MCF 10A (cell line): ENCODE measurements around the gene TMEM94. TPM values are rescaled to one million over a fixed set of nuclear protein-coding genes. Genes with fewer than 3 reads are reported as not detected.

Experiments used
- BruUV-seq: library from RNA; stranded (reverse); fragments of 400-500 nt; replicated peaks from 2 replicates; lab custom pipeline; 2021; lab: Mats Ljungman, UMichigan
- CTCF ChIA-PET: fragments of 300-600 bp; sonication (Branson Sonifier 250); formaldehyde crosslinking; extraction: SDS; loops from one replicate; lab custom pipeline; 2021; ENCODE audit warnings: antibody characterized with exemption, inconsistent platforms; lab: Yijun Ruan, JAX
- POLR2A ChIA-PET: fragments of 300-600, 350-650 bp; sonication (Branson Sonifier 250); formaldehyde crosslinking; extraction: SDS; loops from one replicate; lab custom pipeline; 2020; ENCODE audit warnings: antibody characterized with exemption, inconsistent platforms; lab: Yijun Ruan, JAX
- DNase-seq: peaks from one replicate; pipeline ENCODE4 v3.0.0-alpha.2; 2018; ENCODE audit not compliant: unreplicated experiment
- H3K27ac Mint-ChIP-seq: one replicate; pipeline ENCODE4 v1.8.0; 2022; ENCODE audit warnings: mild to moderate bottlenecking, low read depth, mixed read lengths; ENCODE audit not compliant: unreplicated experiment
- H3K27me3 Mint-ChIP-seq: one replicate; pipeline ENCODE4 v1.8.0; 2022; ENCODE audit warnings: mixed read lengths; ENCODE audit not compliant: insufficient read depth, unreplicated experiment
- H3K36me3 Mint-ChIP-seq: one replicate; pipeline ENCODE4 v1.8.0; 2022; ENCODE audit warnings: mild to moderate bottlenecking, moderate library complexity, mixed read lengths; ENCODE audit not compliant: insufficient read depth, unreplicated experiment
- H3K4me1 Mint-ChIP-seq: one replicate; pipeline ENCODE4 v1.8.0; 2022; ENCODE audit warnings: mixed read lengths; ENCODE audit not compliant: insufficient read depth, unreplicated experiment
- H3K4me3 Mint-ChIP-seq: one replicate; pipeline ENCODE4 v1.8.0; 2022; ENCODE audit warnings: mild to moderate bottlenecking, moderate library complexity, mixed read lengths; ENCODE audit not compliant: unreplicated experiment
- H3K9me3 Mint-ChIP-seq: one replicate; pipeline ENCODE4 v1.8.0; 2022; ENCODE audit warnings: mixed read lengths; ENCODE audit not compliant: unreplicated experiment
- intact Hi-C: fragments of 100-400 bp; cut with micrococcal nuclease; formaldehyde crosslinking; loops from 2 replicates; pipeline ENCODE4 v1.14.1; 2022
- total RNA-seq: library from RNA; stranded (reverse); gene quantifications from 2 replicates; pipeline ENCODE4 v1.2.3, GENCODE V29; 2022
- TF ChIP-seq, protein P1 (sequence below): fragments of 200-600 bp; IDR thresholded peaks from one replicate; pipeline ENCODE4 v1.8.0; 2022; ENCODE audit warnings: antibody characterized with exemption, mild to moderate bottlenecking; ENCODE audit not compliant: unreplicated experiment

TMEM94 gene
- total RNA-seq, 1 experiment from 2014 or later, result 42.8 TPM

DNA sequence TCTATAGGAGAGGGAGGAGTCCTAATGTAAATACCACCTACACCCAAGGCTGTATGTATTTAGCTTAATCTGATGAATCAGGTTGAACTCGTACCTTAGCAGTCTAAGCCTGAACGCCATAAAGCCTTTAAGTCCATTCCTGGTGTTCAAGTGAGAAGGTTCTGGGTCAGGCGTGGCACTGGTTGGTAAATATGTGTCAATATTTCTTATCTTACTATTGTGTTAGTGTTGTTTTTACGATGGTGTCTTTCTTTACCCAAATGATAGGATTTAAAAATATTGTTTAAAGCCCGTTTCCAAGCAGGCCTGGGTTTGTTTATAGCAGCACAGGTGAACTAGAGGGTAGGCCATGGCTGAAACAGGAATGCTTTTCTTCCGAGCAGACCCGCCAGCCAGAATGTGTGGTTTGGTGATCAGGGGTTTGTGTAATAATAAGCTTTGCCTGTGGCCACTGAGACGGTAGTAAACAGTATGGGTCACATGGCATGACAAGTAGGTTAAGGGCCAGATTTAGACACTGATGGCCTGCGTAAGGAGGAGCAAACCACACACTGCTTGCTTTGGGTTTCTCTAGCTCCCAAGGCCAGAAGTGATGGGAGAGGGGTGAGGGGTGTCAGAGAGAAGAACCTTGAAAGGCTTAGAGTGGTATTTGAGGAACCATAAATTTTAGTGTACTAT, 3.3 kb downstream of the TMEM94 start:
- Mint-ChIP-seq H3K36me3 (no peaks in the 10 kb centered on the region), H3K27me3 (no peaks in the 10 kb centered on the region), H3K4me1 (peaks cover 22% of the 10 kb centered on the region), H3K27ac (no peak overlapping the region), H3K4me3 (no peak overlapping the region), H3K9me3 (no peaks in the 10 kb centered on the region)
- TF ChIP-seq, protein P1, sequence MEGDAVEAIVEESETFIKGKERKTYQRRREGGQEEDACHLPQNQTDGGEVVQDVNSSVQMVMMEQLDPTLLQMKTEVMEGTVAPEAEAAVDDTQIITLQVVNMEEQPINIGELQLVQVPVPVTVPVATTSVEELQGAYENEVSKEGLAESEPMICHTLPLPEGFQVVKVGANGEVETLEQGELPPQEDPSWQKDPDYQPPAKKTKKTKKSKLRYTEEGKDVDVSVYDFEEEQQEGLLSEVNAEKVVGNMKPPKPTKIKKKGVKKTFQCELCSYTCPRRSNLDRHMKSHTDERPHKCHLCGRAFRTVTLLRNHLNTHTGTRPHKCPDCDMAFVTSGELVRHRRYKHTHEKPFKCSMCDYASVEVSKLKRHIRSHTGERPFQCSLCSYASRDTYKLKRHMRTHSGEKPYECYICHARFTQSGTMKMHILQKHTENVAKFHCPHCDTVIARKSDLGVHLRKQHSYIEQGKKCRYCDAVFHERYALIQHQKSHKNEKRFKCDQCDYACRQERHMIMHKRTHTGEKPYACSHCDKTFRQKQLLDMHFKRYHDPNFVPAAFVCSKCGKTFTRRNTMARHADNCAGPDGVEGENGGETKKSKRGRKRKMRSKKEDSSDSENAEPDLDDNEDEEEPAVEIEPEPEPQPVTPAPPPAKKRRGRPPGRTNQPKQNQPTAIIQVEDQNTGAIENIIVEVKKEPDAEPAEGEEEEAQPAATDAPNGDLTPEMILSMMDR, result no peak
- BruUV-seq, result no TSS peak
- CTCF ChIA-PET, result interaction anchor here (0.7 to 0.9 kb wide), 2 partner anchors 34 to 1637 kb away, joined by 3 to 6 read pairs; no protein-coding TSS in a partner anchor
- POLR2A ChIA-PET, result interaction anchor here (0.7 to 0.8 kb wide), 2 partner anchors 198 to 320 kb away, joined by 3 read pairs; partner anchors contain the start of genes GGA3 and MRPS7
- intact Hi-C loops, result no loop called here
- no peak for DNase-seq

DNA sequence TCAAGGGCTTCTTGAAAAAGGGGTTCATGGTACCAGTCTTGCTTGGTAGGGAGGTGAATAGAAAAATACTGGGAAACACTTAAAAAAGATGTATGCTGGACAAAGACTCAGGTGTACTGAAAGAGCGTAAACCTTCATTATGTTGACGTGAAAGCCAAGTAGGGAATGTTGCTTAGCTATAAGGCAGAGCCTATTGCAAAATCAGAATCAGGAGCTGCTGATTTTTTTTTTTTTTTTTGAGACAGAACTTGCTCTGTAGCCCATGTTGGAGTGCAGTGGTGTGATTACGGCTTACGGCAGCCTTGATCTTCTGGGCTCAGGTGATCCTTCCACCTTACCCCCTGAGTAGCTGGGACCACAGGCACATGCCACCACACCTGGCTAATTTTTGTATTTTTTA, 3.9 kb downstream of the TMEM94 start:
- peaks cover 22% of the 10 kb centered on the region for H3K4me1 Mint-ChIP-seq
- no peaks in the 10 kb centered on the region for H3K36me3 Mint-ChIP-seq
- H3K9me3 Mint-ChIP-seq, result no peaks in the 10 kb centered on the region
- no peak for DNase-seq
- ChIA-PET CTCF (interaction anchor here (0.9 kb wide), 1 partner anchor 35 kb away, joined by 3 read pairs; no protein-coding TSS in a partner anchor), POLR2A (interaction anchor here (0.7 kb wide), 1 partner anchor 320 kb away, joined by 3 read pairs; a partner anchor contains a TSS)
- H3K27me3 Mint-ChIP-seq, result no peaks in the 10 kb centered on the region
- BruUV-seq, result no TSS peak
- TF ChIP-seq, protein P1, result no peak
- H3K4me3 Mint-ChIP-seq, result no peak overlapping the region
- intact Hi-C loops, result no loop called here
- no peak overlapping the region for H3K27ac Mint-ChIP-seq

DNA sequence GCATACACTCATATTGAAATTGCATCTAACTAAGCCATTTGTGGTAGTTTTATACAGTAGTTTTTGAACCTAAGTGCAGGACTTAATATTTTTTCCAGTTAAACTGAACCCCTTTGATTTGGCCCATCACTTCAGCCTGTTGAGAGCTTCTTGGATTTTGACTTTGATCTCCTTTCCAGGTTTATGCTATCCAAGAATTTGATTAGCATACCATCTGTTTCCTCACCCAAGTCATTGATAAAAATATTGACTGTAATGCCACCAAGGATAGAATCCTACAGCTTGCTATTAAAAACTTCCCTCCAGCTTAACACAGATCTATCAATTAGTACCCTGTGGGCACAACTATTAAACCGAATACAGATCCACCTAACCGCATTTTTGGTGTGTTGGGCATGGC, 7.2 kb downstream of the TMEM94 start:
- no peaks in the 10 kb centered on the region for H3K27me3 Mint-ChIP-seq
- no peaks in the 10 kb centered on the region for H3K36me3 Mint-ChIP-seq
- no peaks in the 10 kb centered on the region for H3K9me3 Mint-ChIP-seq
- ChIA-PET CTCF (interaction anchor here (0.7 kb wide), 1 partner anchor 38 kb away, joined by 3 read pairs; no protein-coding TSS in a partner anchor), POLR2A (interaction anchor here (0.7 to 1.6 kb wide), 2 partner anchors 8 to 174 kb away, joined by 3 to 5 read pairs; partner anchors contain the start of genes SLC25A19 and TMEM94)
- no peak for DNase-seq
- H3K4me1 Mint-ChIP-seq, result peaks cover 6% of the 10 kb centered on the region
- H3K27ac Mint-ChIP-seq, result no peak overlapping the region
- TF ChIP-seq, protein P1, result no peak
- H3K4me3 Mint-ChIP-seq, result no peak overlapping the region
- intact Hi-C loops, result no loop called here
- BruUV-seq, result no TSS peak

DNA sequence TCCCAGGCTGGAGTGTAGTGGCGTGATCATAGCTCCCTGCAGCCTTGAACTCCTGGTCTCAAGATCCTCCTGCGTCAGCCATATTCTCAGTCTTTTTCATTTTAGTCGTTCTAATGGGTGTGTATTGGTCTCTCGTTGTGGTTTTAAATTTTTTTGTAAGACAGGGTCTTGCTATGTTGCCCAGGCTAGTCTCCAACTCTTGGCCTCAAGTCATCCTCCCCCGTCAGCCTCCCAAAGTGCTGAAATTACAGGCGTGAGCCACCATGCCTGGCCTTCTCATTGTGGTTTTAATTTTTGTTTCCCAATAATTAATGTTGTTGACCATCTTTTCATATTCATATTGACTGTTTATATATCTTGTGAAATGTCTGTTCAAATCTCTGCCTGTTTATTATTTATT, 8.6 kb downstream of the TMEM94 start:
- TF ChIP-seq, protein P1, result no peak
- intact Hi-C loops, result no loop called here
- ChIA-PET POLR2A (interaction anchor here (1.6 kb wide), 1 partner anchor 9 kb away, joined by 5 read pairs; the partner anchor contains the start of gene TMEM94), CTCF (no interaction called here)
- H3K9me3 Mint-ChIP-seq, result no peaks in the 10 kb centered on the region
- peaks cover 2% of the 10 kb centered on the region for H3K4me1 Mint-ChIP-seq
- no peak overlapping the region for H3K27ac Mint-ChIP-seq
- no peaks in the 10 kb centered on the region for H3K36me3 Mint-ChIP-seq
- no TSS peak for BruUV-seq
- no peak overlapping the region for H3K4me3 Mint-ChIP-seq
- no peak for DNase-seq
- no peaks in the 10 kb centered on the region for H3K27me3 Mint-ChIP-seq
